Stimulated activated CD8-positive, alpha-beta memory T cell treated with anti-CD3 and anti-CD28 coated beads, Interleukin-12 subunit alpha, Interleukin-12 subunit beta, amount 100 ng/mL, for 4 hours (primary cell): ENCODE results near the gene CCDC182.

Experiments
- DNase-seq: peaks from one replicate; pipeline ENCODE4 v3.0.0-alpha.2; 2020; ENCODE audit warnings: low read depth

CCDC182 gene

GRCh38 chr17:57697891-57698711, 47.0 kb downstream of the CCDC182 start:
- DNase-seq: peak; percentile 17

DNA sequence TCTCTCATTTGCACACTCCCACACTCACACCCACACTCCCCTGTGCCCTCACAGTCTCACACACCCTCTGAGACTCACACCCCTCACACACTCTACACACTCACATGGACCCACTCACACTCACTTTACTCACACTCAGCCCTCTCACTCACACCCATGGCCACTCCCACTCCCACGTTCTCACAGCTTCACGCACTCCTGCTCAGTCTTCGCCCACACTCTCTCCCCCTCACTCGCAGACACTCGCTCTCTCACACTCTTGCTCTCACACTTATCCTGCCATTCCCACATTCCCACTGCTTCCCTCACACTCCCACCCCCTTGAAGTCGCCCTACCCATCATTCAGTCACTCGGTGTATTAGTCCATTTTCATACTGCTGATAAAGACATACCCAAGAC, 47.9 kb downstream of the CCDC182 start:
- DNase-seq: no peak

DNA sequence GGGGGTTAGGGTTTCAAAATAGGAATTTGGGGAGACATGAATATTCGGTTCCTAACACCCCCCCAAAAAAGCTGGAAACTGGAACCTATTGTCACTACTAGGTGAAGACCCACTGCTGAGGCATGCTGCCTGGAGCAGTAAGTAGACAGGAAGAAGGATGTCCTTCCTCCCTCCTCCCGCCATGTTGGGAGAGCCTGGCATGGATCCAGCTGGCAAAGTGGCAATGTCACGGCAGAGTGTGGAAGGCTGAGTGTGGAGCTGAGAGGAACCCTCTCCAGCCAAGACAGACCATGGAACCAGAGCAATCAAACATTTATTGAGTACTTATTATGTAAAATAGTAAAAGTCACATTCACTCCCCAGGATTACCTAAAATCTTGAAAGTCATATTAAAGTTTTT, 49.0 kb downstream of the CCDC182 start:
- no peak for DNase-seq
